Measurements from ENCODE around the gene PGAM1.
A peak's percentile ranks its signal among the peaks of the same experiment; 100 is the strongest.
"Not testable (repeated sequence)": the region's sequence is repeated elsewhere in the genome, so short reads cannot be mapped to it uniquely, and the experiment has no call there.

The PGAM1 gene

GRCh38 chr10:97408496-97408992 lies 17.4 kb upstream of the PGAM1 start:
- no peak for DNase-seq

- no peak for DNase-seq
Observed at GRCh38 chr10:97411406-97411805, 14.6 kb upstream of the PGAM1 start.

DNA sequence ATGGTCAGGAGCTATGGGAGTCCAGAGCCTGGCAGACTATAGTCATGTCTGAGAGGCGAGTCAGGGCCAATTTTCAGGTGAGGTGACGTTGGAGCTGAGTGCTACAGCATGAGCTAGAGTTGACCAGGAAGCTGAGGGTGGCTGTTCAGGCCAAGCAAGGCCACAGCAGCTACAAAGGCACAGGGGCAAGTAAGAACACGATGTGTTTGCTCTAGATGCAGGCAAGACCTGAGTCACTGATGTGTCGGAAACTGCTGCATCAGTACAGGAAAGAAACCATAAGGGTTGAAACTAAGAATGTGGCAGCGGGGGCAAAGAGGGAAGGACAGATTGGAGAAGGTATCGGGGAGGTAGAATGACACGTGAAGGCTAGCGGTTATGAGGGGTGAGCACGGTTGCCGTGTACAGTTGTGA lies 13.1 kb upstream of the PGAM1 start:
- no peak for DNase-seq

DNA sequence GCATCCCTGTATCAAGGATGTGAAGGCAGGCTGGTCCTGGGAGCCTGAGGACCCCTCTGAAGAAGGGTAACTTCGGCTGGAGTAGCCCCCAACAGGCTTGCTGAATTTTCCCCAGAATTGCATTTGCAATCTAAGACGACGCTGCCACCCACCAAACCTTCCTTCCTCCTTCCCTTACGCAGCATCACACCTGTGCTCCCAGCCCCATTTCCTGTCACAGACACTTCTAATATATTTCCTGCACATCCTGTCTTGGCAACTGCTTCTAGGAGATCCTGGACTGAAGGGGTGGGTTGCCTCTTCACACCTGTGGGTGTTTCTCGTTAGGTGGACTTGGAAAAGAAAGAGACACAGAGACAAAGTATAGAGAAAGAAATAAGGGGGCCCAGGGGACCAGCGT lies 9.4 kb upstream of the PGAM1 start:
- no peak for DNase-seq

DNA sequence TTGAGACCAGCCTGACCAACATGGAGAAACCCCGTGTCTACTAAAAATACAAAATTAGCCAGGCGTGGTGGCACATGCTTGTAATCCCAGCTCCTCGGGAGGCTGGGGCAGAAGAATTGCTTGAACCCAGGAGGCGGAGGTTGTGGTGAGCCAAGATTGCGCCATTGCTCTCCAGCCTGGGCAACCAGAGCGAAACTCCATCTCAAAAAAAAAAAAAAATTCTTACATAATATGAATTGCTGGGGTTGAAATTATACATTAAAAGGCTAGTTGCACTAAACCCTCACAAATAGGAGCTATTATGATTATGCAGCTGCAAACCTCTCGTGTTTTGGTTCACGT lies 2.3 kb upstream of the PGAM1 start:
- DNase-seq = not testable (repeated sequence)

DNA sequence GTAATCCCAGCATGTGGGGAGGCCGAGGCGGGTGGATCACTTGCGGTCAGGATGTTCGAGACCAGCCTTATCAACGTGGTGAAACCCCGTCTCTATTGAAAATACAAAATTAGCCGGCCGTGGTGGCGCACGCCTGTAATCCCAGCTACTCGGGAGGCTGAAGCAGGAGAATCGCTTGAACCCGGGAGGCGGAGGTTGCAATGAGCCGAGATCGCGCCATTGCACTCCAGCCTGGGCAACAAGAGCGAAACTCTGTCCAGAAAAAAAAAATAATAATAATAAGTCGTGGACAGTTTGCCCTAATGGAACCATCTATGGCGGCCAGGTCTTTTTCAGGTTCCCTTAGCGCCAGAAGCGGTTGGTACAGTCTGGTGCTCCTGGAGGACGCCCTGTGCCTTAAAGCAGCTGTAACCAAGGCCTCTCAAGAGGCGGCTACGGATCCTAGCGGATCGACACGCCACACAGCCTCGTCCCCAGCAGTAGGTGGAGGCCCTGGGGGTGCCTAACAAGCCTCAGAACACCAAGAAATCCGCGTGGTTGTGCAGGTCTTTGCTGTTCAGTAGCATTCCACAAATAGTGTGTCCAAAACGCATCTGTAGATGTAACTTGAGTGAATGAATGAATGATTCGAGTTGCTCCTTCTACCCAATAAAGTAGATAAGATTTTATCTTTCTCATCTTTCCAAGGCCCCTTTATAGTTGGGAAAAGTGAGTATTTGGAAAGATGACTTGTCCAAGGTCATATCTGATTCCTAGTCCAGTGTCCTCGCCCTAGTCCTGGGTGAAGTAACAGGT lies 982 bp downstream of the PGAM1 start:
- DNase-seq = no peak

GRCh38 chr10:97427571-97428179 lies 1.7 kb downstream of the PGAM1 start:
- DNase-seq = peak in 1 of 2 donors; percentile 56

GRCh38 chr10:97428572-97428981 lies 2.6 kb downstream of the PGAM1 start:
- DNase-seq = peak in 1 of 2 donors; percentile 54

GRCh38 chr10:97434055-97434454 lies 8.1 kb downstream of the PGAM1 start:
- DNase-seq = no peak

DNA sequence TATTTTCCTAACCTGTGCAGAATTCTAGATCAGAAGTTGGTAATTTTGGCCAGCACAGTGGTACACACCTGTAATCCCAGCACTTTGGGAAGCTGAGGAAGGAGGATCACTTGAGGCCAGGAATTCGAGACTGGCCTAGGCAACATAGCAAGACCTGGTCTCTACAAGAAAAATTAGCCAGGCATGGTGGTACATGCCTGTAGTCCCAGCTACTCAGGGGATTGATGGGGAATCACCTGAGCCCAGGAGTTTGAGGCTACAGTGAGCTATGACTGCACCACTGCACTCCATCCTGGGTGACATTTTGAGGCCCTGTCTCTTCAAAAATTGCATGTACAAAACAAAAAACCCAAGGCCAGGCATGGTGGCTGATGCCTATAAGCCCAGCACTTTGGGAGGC lies 8.6 kb downstream of the PGAM1 start:
- DNase-seq = no peak

- no peak for DNase-seq
Observed at GRCh38 chr10:97435211-97435610, 9.2 kb downstream of the PGAM1 start.

- DNase-seq = no peak
Observed at GRCh38 chr10:97442277-97442676, 16.3 kb downstream of the PGAM1 start.

GRCh38 chr10:97444212-97444611 lies 18.2 kb downstream of the PGAM1 start:
- no peak for DNase-seq

DNA sequence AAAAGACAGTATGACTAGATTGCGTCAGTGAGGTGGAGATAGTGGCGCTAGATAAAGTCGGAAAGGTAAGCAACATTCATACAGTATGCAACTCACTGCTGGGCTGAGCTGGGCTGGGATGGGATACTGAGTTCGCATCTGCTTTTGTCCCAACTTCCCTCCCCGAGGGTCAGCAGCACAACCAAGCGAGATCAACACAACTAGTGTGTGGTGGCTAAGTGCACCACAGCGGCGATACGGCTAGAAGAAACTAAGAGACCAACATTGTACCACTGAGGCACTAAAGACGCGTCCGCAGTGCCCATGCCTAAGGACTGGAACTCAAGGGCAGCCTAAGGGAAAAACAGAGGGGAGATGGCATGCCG lies 19.3 kb downstream of the PGAM1 start:
- no peak for DNase-seq

GRCh38 chr10:97445722-97446639 lies 20.0 kb downstream of the PGAM1 start, which contains the start of the genes EXOSC1 and ZDHHC16:
Gene EXOSC1, minus strand, starts transcription at chr10:97446006. Its CDS starts 21 bp downstream, at chr10:97445985.
Gene ZDHHC16, plus strand, starts transcription at chr10:97446175. Its CDS starts 5,501 bp downstream, at chr10:97451676.
- peak; percentile 91 to 94 for DNase-seq

- no peak for DNase-seq
Observed at GRCh38 chr10:97450828-97451227, 24.8 kb downstream of the PGAM1 start.

- no peak for DNase-seq
Observed at GRCh38 chr10:97451605-97452004, 25.6 kb downstream of the PGAM1 start.

- no peak for DNase-seq
Observed at GRCh38 chr10:97452352-97452751, 26.4 kb downstream of the PGAM1 start.

- DNase-seq = no peak
Observed at GRCh38 chr10:97454330-97455036, 28.5 kb downstream of the PGAM1 start.

- DNase-seq = no peak
Observed at GRCh38 chr10:97456034-97456685, 30.2 kb downstream of the PGAM1 start.

GRCh38 chr10:97456686-97457065 lies 30.7 kb downstream of the PGAM1 start:
- DNase-seq = no peak

GRCh38 chr10:97459111-97459510 lies 33.1 kb downstream of the PGAM1 start:
- DNase-seq = no peak

All from CD4-positive, alpha-beta T cell treated with Interleukin-4 for 1 hour (primary cell).